OCI-LY7 (cell line): Measurements from ENCODE around the gene CORO6. TPM values are rescaled to one million over a fixed set of nuclear protein-coding genes. Genes with fewer than 3 reads are reported as not detected.
"Not testable (repeated sequence)": the region's sequence is repeated elsewhere in the genome, so short reads cannot be mapped to it uniquely, and the experiment has no call there.

ENCODE experiments used
- BruUV-seq: library from RNA; stranded (reverse); fragments of 400-500 nt; replicated peaks from 2 replicates; lab custom pipeline; 2021; lab: Mats Ljungman, UMichigan
- CTCF ChIA-PET: fragments of 300-600 bp; sonication (Branson Sonifier 250); formaldehyde crosslinking; loops from one replicate; lab custom pipeline; 2022; ENCODE audit warnings: antibody characterized with exemption; ENCODE audit not compliant: unreplicated experiment; lab: Charles Lee
- POLR2A ChIA-PET: fragments of 300-600 bp; sonication (Branson Sonifier 250); formaldehyde crosslinking; loops from one replicate; lab custom pipeline; 2022; ENCODE audit warnings: antibody characterized with exemption; lab: Charles Lee
- DNase-seq: peaks from one replicate; pipeline ENCODE4 v3.0.0-alpha.2; 2015; ENCODE audit warnings: low spot score
- H2AFZ ChIP-seq: fragments of 200-600 bp; sonication (generic), shearing (Covaris generic); 2 replicates; pipeline ENCODE4 v1.6.1; 2014; ENCODE audit warnings: mild to moderate bottlenecking, antibody characterized with exemption, low read length, moderate library complexity
- H3K27ac ChIP-seq: fragments of 200-600 bp; sonication (generic); 2 replicates; pipeline ENCODE4 v1.5.1; 2014; ENCODE audit warnings: mixed run types, low read depth, mild to moderate bottlenecking, moderate library complexity, low read length, inconsistent platforms; ENCODE audit not compliant: poor library complexity, severe bottlenecking
- H3K36me3 ChIP-seq: fragments of 200-600 bp; sonication (generic); 2 replicates; pipeline ENCODE4 v1.6.1; 2014; ENCODE audit warnings: mild to moderate bottlenecking, antibody characterized with exemption, low read length, moderate library complexity, mixed read lengths; ENCODE audit not compliant: insufficient read depth
- H3K4me1 ChIP-seq: fragments of 200-600 bp; sonication (generic); 2 replicates; pipeline ENCODE4 v1.5.1; 2014; ENCODE audit warnings: mild to moderate bottlenecking, low read length; ENCODE audit not compliant: insufficient read depth, poor library complexity, severe bottlenecking
- H3K4me2 ChIP-seq: fragments of 200-600 bp; sonication (generic); 2 replicates; pipeline ENCODE4 v1.6.1; 2014; ENCODE audit warnings: mild to moderate bottlenecking, low read length
- H3K4me3 ChIP-seq: fragments of 200-600 bp; sonication (generic); 2 replicates; pipeline ENCODE4 v1.5.1; 2014; ENCODE audit warnings: mild to moderate bottlenecking, low read depth, low read length; ENCODE audit not compliant: poor library complexity, severe bottlenecking
- H3K79me2 ChIP-seq: fragments of 200-600 bp; sonication (generic); 2 replicates; pipeline ENCODE4 v1.6.1; 2016; ENCODE audit warnings: low read depth, mild to moderate bottlenecking, low read length, moderate library complexity, mixed read lengths; ENCODE audit not compliant: insufficient read depth
- H3K9me2 ChIP-seq: fragments of 200-600 bp; sonication (generic); 2 replicates; pipeline ENCODE4 v1.6.1; 2016; ENCODE audit warnings: mild to moderate bottlenecking, low read length, mixed read lengths; ENCODE audit not compliant: insufficient read depth
- H3K9me3 ChIP-seq: fragments of 200-600 bp; sonication (generic); 2 replicates; pipeline ENCODE4 v1.6.1; 2014; ENCODE audit warnings: mild to moderate bottlenecking, mixed run types, low read length, mixed read lengths
- H4K20me1 ChIP-seq: fragments of 200-600 bp; sonication (generic); 2 replicates; pipeline ENCODE4 v1.6.1; 2014; ENCODE audit warnings: mild to moderate bottlenecking, antibody characterized with exemption, low read length, moderate library complexity, mixed read lengths; ENCODE audit not compliant: insufficient read depth
- CTCF ChIP-seq: fragments of 200-600 bp; sonication (generic); conservative IDR thresholded peaks from 2 replicates; pipeline ENCODE4 v1.5.1; 2014; ENCODE audit warnings: mild to moderate bottlenecking, antibody characterized with exemption, low read length, moderate library complexity, mixed read lengths
- EZH2phosphoT487 ChIP-seq: fragments of 200-600 bp; sonication (generic); IDR thresholded peaks from 2 replicates; pipeline ENCODE4 v1.6.1; 2018; ENCODE audit warnings: low read depth, borderline replicate concordance, mild to moderate bottlenecking, mixed run types, antibody characterized with exemption, low read length, moderate library complexity, mixed read lengths
- intact Hi-C: fragments of 100-400 bp; cut with micrococcal nuclease; formaldehyde crosslinking; loops from one replicate; pipeline ENCODE4 v1.10.0; 2022; ENCODE audit not compliant: unreplicated experiment
- total RNA-seq, 2 experiments: library from RNA; depleted of rRNA in 1 of 2; stranded (reverse); fragments of >200 nt in 1 of 2; shearing (Covaris generic) in 1 of 2; gene quantifications; 2 replicates each; pipeline ENCODE4 v1.2.3, GENCODE V29; 2014 to 2022

Gene CORO6
- total RNA-seq, 2 experiments from 2014 or later, result 5.9 to 6.2 TPM

DNA sequence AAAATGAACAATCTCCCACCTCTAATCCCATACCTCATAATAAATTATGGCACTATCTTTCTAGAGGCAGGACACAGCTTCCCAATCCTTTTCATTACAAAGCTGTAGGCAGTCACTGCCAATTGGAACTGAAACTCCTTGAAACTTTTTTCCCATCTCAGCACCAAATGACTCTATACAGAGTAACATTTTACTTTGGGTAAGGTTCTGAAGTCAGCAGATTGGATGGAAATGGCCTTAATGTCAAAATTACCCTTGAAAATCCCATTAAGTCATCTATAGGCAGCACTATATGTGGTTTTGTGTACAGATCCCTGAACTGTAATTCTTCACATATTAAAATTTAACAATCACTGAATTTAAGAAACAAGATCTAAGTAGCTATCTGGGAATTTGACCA, 30.3 kb upstream of the CORO6 start:
- Histone ChIP-seq H3K27ac (no peak overlapping the region), H3K36me3 (peaks cover 64% of the 10 kb centered on the region), H3K9me2 (no peaks in the 10 kb centered on the region), H2AFZ (no peak overlapping the region), H3K4me1 (no peaks in the 10 kb centered on the region), H4K20me1 (no peaks in the 10 kb centered on the region), H3K9me3 (no peaks in the 10 kb centered on the region), H3K4me2 (no peak overlapping the region), H3K79me2 (no peaks in the 10 kb centered on the region), H3K4me3 (no peak overlapping the region)
- ChIA-PET CTCF (no interaction called here), POLR2A (interaction anchor here (1.4 kb wide), 1 partner anchor 10 kb away, joined by 6 read pairs; no protein-coding TSS in a partner anchor)
- BruUV-seq, result no TSS peak
- intact Hi-C loops, result no loop called here
- no peak for DNase-seq
- TF ChIP-seq CTCF (no peak), EZH2phosphoT487 (no peak)

DNA sequence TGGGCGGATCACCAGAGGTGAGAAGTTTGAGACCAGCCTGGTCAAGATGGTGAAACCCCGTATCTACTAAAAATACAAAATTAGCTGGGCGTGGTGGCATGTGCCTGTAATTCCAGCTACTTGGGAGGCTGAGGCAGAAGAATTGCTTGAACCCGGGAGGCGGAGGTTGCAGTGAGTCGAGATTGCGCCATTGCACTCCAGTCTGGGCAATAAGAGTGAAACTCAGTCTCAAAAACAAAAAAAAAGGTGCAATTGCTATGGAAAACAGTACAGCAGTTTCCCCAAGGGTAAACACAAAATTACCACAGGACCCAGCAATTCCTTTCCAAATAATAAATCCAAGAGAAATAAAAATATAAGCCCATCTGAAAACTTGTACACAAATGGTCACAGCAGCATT, 29.2 kb upstream of the CORO6 start:
- POLR2A ChIA-PET, result interaction anchor here (0.7 to 1.1 kb wide), 2 partner anchors 158 to 368 kb away, joined by 3 to 5 read pairs; no protein-coding TSS in a partner anchor
- DNase-seq, H3K4me3 ChIP-seq, CTCF ChIA-PET, H4K20me1 ChIP-seq, H3K79me2 ChIP-seq, H3K4me1 ChIP-seq, intact Hi-C loops, H2AFZ ChIP-seq, H3K9me2 ChIP-seq, BruUV-seq, H3K27ac ChIP-seq, H3K9me3 ChIP-seq, H3K4me2 ChIP-seq: not testable (repeated sequence)
- H3K36me3 ChIP-seq, result peaks cover 73% of the 10 kb centered on the region

DNA sequence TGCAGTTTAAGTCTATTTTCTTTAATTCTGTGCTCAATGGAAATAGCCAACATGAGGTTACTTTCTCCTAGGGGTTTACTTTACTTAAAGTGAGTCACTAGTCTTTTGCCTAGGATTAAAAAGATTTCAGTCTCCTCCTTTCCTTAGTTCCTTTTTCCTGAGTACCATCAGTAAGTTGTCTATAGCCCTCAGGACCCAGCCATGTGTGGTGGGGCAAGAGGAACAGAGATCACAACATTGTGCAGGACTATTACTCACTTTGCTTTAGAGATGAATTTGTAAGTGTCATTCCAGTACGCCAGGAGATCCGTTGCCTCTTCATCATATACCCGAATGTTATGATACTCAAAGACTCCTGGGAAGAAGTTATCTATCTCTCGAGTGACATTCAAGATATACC, 27.7 kb upstream of the CORO6 start:
- H3K4me2 ChIP-seq, result no peak overlapping the region
- no peak overlapping the region for H3K27ac ChIP-seq
- no peak for DNase-seq
- BruUV-seq, result no TSS peak
- intact Hi-C loops, result no loop called here
- no peaks in the 10 kb centered on the region for H3K9me3 ChIP-seq
- ChIA-PET POLR2A (no interaction called here), CTCF (no interaction called here)
- no peaks in the 10 kb centered on the region for H3K9me2 ChIP-seq
- TF ChIP-seq EZH2phosphoT487 (no peak), CTCF (no peak)
- H3K79me2 ChIP-seq, result no peaks in the 10 kb centered on the region
- H2AFZ ChIP-seq, result no peak overlapping the region
- H3K4me1 ChIP-seq, result no peaks in the 10 kb centered on the region
- peaks cover 71% of the 10 kb centered on the region for H3K36me3 ChIP-seq
- no peaks in the 10 kb centered on the region for H4K20me1 ChIP-seq
- H3K4me3 ChIP-seq, result no peak overlapping the region
